ENCODE results near the gene YDJC. TPM values are rescaled to one million over a fixed set of nuclear protein-coding genes. Genes with fewer than 3 reads are reported as not detected.
"Not testable (repeated sequence)": the region's sequence is repeated elsewhere in the genome, so short reads cannot be mapped to it uniquely, and the experiment has no call there.

Gene YDJC
- polyA plus RNA-seq, 3 donors = 8.7 to 11.0 (median 9.3) TPM

GRCh38 chr22:21634844-21635243 is 5.0 kb upstream of the YDJC start:
- DNase-seq (ENCODE audit: low read depth in 3 of 3, low spot score in 2 of 3) = no peak

- DNase-seq (ENCODE audit: low read depth in 3 of 3, low spot score in 2 of 3) = no peak
These were observed 4.3 kb upstream of the YDJC start for GRCh38 chr22:21634081-21634480.

- DNase-seq (ENCODE audit: low read depth in 3 of 3, low spot score in 2 of 3) = no peak
These were observed 3.7 kb upstream of the YDJC start for GRCh38 chr22:21633481-21633880.

GRCh38 chr22:21632931-21633330 is 3.1 kb upstream of the YDJC start:
- no peak for DNase-seq (ENCODE audit: low read depth in 3 of 3, low spot score in 2 of 3)

- DNase-seq (ENCODE audit: low read depth in 3 of 3, low spot score in 2 of 3) = no peak
These were observed 2.5 kb upstream of the YDJC start, which contains the start of gene CCDC116 for GRCh38 chr22:21632237-21632895. CCDC116 (plus strand) TSS chr22:21632760; CDS start chr22:21633182, 422 bp downstream.

- DNase-seq (ENCODE audit: low read depth in 3 of 3, low spot score in 2 of 3) = no peak
These were observed 1.2 kb upstream of the YDJC start for GRCh38 chr22:21631025-21631424.

- DNase-seq (ENCODE audit: low read depth in 3 of 3, low spot score in 2 of 3) = no peak
These were observed 1.2 kb downstream of the YDJC start for GRCh38 chr22:21628386-21629254.

GRCh38 chr22:21626735-21627469 is 2.9 kb downstream of the YDJC start:
- no peak for DNase-seq (ENCODE audit: low read depth in 3 of 3, low spot score in 2 of 3)

- DNase-seq (ENCODE audit: low read depth in 3 of 3, low spot score in 2 of 3) = no peak
These were observed 3.6 kb downstream of the YDJC start for GRCh38 chr22:21626073-21626734.

GRCh38 chr22:21624880-21625791 is 4.7 kb downstream of the YDJC start:
- DNase-seq (ENCODE audit: low read depth in 3 of 3, low spot score in 2 of 3) = no peak

GRCh38 chr22:21624120-21624879 is 5.5 kb downstream of the YDJC start:
- no peak for DNase-seq (ENCODE audit: low read depth in 3 of 3, low spot score in 2 of 3)

GRCh38 chr22:21623648-21623970 is 6.2 kb downstream of the YDJC start:
- no peak for DNase-seq (ENCODE audit: low read depth in 3 of 3, low spot score in 2 of 3)

- DNase-seq (ENCODE audit: low read depth in 3 of 3, low spot score in 2 of 3) = no peak
These were observed 6.7 kb downstream of the YDJC start for GRCh38 chr22:21622919-21623647.

GRCh38 chr22:21622011-21622918 is 7.6 kb downstream of the YDJC start:
- DNase-seq (ENCODE audit: low read depth in 3 of 3, low spot score in 2 of 3) = no peak

GRCh38 chr22:21621025-21621424 is 8.8 kb downstream of the YDJC start:
- no peak for DNase-seq (ENCODE audit: low read depth in 3 of 3, low spot score in 2 of 3)

GRCh38 chr22:21617337-21617736 is 12.5 kb downstream of the YDJC start:
- DNase-seq (ENCODE audit: low read depth in 3 of 3, low spot score in 2 of 3) = not testable (repeated sequence)

GRCh38 chr22:21615731-21616130 is 14.1 kb downstream of the YDJC start:
- DNase-seq (ENCODE audit: low read depth in 3 of 3, low spot score in 2 of 3) = no peak

All from right renal cortex interstitium (tissue), 3 donors.